ENCODE data around the gene KIAA1671.

The KIAA1671 gene

DNA sequence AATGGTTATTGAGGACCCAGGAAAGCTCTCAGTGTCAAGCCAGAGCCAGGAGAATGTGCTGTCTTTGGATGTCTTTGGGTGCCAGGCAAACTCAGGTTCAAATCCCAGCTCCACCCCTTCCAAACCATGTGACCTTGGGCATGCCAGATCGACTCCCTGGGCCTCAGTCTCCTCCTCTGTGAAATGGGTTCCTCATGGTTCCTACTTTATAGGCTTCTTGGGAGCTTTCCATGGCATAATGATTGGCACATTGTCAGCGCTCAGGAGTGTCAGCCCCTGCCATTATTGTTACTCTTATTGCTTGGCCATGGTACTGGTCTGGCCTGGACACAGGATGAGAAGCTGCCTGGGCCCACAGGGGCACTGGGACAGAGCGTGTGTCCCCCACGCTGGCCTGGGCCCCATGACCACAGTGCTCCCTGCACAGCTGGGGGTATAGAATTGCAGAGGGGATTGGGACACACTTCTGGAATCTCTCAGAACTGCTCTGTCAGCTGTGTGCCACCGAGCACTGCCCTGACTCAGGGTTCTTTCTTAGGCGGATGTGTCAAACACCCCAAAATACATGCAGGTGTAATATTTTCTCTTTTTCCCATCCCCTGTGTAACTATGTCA is 209.5 kb downstream of the KIAA1671 start:
- peaks cover 0 to 4% of the 10 kb centered on the region in 2 donors for H3K4me1 ChIP-seq (ENCODE audit: control insufficient read depth in 1 of 2, insufficient read depth in 2 of 2, low read length in 2 of 2)
- no peaks in the 10 kb centered on the region for H3K9me3 ChIP-seq (ENCODE audit: control insufficient read depth in 1 of 2, low read length in 2 of 2)
- no peak overlapping the region for H3K4me3 ChIP-seq (ENCODE audit: low read depth in 1 of 2, low read length in 2 of 2)
- no peaks in the 10 kb centered on the region for H3K27me3 ChIP-seq (ENCODE audit: low read depth, low read length)
- H3K36me3 ChIP-seq (ENCODE audit: control insufficient read depth in 1 of 2, insufficient read depth in 2 of 2, low read length in 2 of 2), result no peaks in the 10 kb centered on the region
- no peak overlapping the region for H3K27ac ChIP-seq (ENCODE audit: low read length)

DNA sequence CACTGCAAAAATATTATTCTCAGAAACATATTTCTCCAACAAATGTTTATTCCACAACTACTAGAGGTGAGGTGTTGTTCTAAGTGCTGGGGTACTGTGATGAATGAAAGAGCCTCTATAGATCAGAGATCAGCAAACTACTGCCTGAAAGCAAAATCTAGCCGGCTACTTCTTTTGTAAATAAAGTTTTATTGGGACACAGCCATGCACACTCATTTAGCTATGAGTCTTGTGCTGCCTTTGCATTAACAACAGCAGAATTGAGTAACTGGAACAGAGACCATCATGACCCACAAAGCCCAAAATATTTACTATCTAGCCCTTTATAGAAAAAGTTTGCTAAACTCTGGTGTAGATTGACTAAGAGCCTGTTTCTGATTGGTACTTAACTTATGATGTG is 210.0 kb downstream of the KIAA1671 start:
- no peaks in the 10 kb centered on the region for H3K9me3 ChIP-seq (ENCODE audit: control insufficient read depth in 1 of 2, low read length in 2 of 2)
- H3K36me3 ChIP-seq (ENCODE audit: control insufficient read depth in 1 of 2, insufficient read depth in 2 of 2, low read length in 2 of 2), result no peaks in the 10 kb centered on the region
- H3K4me1 ChIP-seq (ENCODE audit: control insufficient read depth in 1 of 2, insufficient read depth in 2 of 2, low read length in 2 of 2), result peaks cover 0 to 4% of the 10 kb centered on the region in 2 donors
- no peak overlapping the region for H3K27ac ChIP-seq (ENCODE audit: low read length)
- H3K4me3 ChIP-seq (ENCODE audit: low read depth in 1 of 2, low read length in 2 of 2), result no peak overlapping the region
- no peaks in the 10 kb centered on the region for H3K27me3 ChIP-seq (ENCODE audit: low read depth, low read length)

- Histone ChIP-seq H3K9me3 (ENCODE audit: control insufficient read depth in 1 of 2, low read length in 2 of 2) (no peaks in the 10 kb centered on the region), H3K36me3 (ENCODE audit: control insufficient read depth in 1 of 2, insufficient read depth in 2 of 2, low read length in 2 of 2) (peaks cover 0 to 4% of the 10 kb centered on the region in 2 donors), H3K4me3 (ENCODE audit: low read depth in 1 of 2, low read length in 2 of 2) (no peak overlapping the region), H3K27ac (ENCODE audit: low read length) (no peak overlapping the region), H3K27me3 (ENCODE audit: low read depth, low read length) (no peaks in the 10 kb centered on the region), H3K4me1 (ENCODE audit: control insufficient read depth in 1 of 2, insufficient read depth in 2 of 2, low read length in 2 of 2) (peaks cover 0 to 4% of the 10 kb centered on the region in 2 donors)
These were observed 213.3 kb downstream of the KIAA1671 start for GRCh38 chr22:25165785-25166184.

GRCh38 chr22:25166266-25167040 is 213.9 kb downstream of the KIAA1671 start:
- Histone ChIP-seq H3K27me3 (ENCODE audit: low read depth, low read length) (no peaks in the 10 kb centered on the region), H3K4me1 (ENCODE audit: control insufficient read depth in 1 of 2, insufficient read depth in 2 of 2, low read length in 2 of 2) (peaks cover 0 to 4% of the 10 kb centered on the region in 2 donors), H3K9me3 (ENCODE audit: control insufficient read depth in 1 of 2, low read length in 2 of 2) (no peaks in the 10 kb centered on the region), H3K4me3 (ENCODE audit: low read depth in 1 of 2, low read length in 2 of 2) (no peak overlapping the region), H3K36me3 (ENCODE audit: control insufficient read depth in 1 of 2, insufficient read depth in 2 of 2, low read length in 2 of 2) (peaks cover 0 to 5% of the 10 kb centered on the region in 2 donors), H3K27ac (ENCODE audit: low read length) (no peak overlapping the region)

GRCh38 chr22:25167082-25167481 is 214.6 kb downstream of the KIAA1671 start:
- H3K36me3 ChIP-seq (ENCODE audit: control insufficient read depth in 1 of 2, insufficient read depth in 2 of 2, low read length in 2 of 2), result peaks cover 0 to 5% of the 10 kb centered on the region in 2 donors
- no peak overlapping the region for H3K4me3 ChIP-seq (ENCODE audit: low read depth in 1 of 2, low read length in 2 of 2)
- H3K4me1 ChIP-seq (ENCODE audit: control insufficient read depth in 1 of 2, insufficient read depth in 2 of 2, low read length in 2 of 2), result peaks cover 0 to 4% of the 10 kb centered on the region in 2 donors
- no peak overlapping the region for H3K27ac ChIP-seq (ENCODE audit: low read length)
- no peaks in the 10 kb centered on the region for H3K27me3 ChIP-seq (ENCODE audit: low read depth, low read length)
- H3K9me3 ChIP-seq (ENCODE audit: control insufficient read depth in 1 of 2, low read length in 2 of 2), result no peaks in the 10 kb centered on the region

GRCh38 chr22:25167834-25168601 is 215.5 kb downstream of the KIAA1671 start:
- no peak overlapping the region for H3K4me3 ChIP-seq (ENCODE audit: low read depth in 1 of 2, low read length in 2 of 2)
- no peak overlapping the region for H3K27ac ChIP-seq (ENCODE audit: low read length)
- peaks cover 0 to 4% of the 10 kb centered on the region in 2 donors for H3K4me1 ChIP-seq (ENCODE audit: control insufficient read depth in 1 of 2, insufficient read depth in 2 of 2, low read length in 2 of 2)
- no peaks in the 10 kb centered on the region for H3K27me3 ChIP-seq (ENCODE audit: low read depth, low read length)
- H3K36me3 ChIP-seq (ENCODE audit: control insufficient read depth in 1 of 2, insufficient read depth in 2 of 2, low read length in 2 of 2), result peaks cover 0 to 5% of the 10 kb centered on the region in 2 donors
- H3K9me3 ChIP-seq (ENCODE audit: control insufficient read depth in 1 of 2, low read length in 2 of 2), result no peaks in the 10 kb centered on the region

- no peak overlapping the region for H3K4me3 ChIP-seq (ENCODE audit: low read depth in 1 of 2, low read length in 2 of 2)
- H3K36me3 ChIP-seq (ENCODE audit: control insufficient read depth in 1 of 2, insufficient read depth in 2 of 2, low read length in 2 of 2), result peaks cover 2 to 14% of the 10 kb centered on the region in 2 donors
- H3K9me3 ChIP-seq (ENCODE audit: control insufficient read depth in 1 of 2, low read length in 2 of 2), result no peaks in the 10 kb centered on the region
- peaks cover 0 to 4% of the 10 kb centered on the region in 2 donors for H3K4me1 ChIP-seq (ENCODE audit: control insufficient read depth in 1 of 2, insufficient read depth in 2 of 2, low read length in 2 of 2)
- H3K27ac ChIP-seq (ENCODE audit: low read length), result no peak overlapping the region
- H3K27me3 ChIP-seq (ENCODE audit: low read depth, low read length), result no peaks in the 10 kb centered on the region
These were observed 216.9 kb downstream of the KIAA1671 start for GRCh38 chr22:25169278-25170031.

GRCh38 chr22:25170426-25170980 is 218.0 kb downstream of the KIAA1671 start:
- peaks cover 4 to 23% of the 10 kb centered on the region in 2 donors for H3K36me3 ChIP-seq (ENCODE audit: control insufficient read depth in 1 of 2, insufficient read depth in 2 of 2, low read length in 2 of 2)
- no peak overlapping the region for H3K27ac ChIP-seq (ENCODE audit: low read length)
- H3K9me3 ChIP-seq (ENCODE audit: control insufficient read depth in 1 of 2, low read length in 2 of 2), result no peaks in the 10 kb centered on the region
- H3K27me3 ChIP-seq (ENCODE audit: low read depth, low read length), result no peaks in the 10 kb centered on the region
- H3K4me1 ChIP-seq (ENCODE audit: control insufficient read depth in 1 of 2, insufficient read depth in 2 of 2, low read length in 2 of 2), result no peaks in the 10 kb centered on the region
- H3K4me3 ChIP-seq (ENCODE audit: low read depth in 1 of 2, low read length in 2 of 2), result no peak overlapping the region

- H3K27ac ChIP-seq (ENCODE audit: low read length), result no peak overlapping the region
- H3K4me1 ChIP-seq (ENCODE audit: control insufficient read depth in 1 of 2, insufficient read depth in 2 of 2, low read length in 2 of 2), result no peaks in the 10 kb centered on the region
- no peaks in the 10 kb centered on the region for H3K27me3 ChIP-seq (ENCODE audit: low read depth, low read length)
- H3K36me3 ChIP-seq (ENCODE audit: control insufficient read depth in 1 of 2, insufficient read depth in 2 of 2, low read length in 2 of 2), result peaks cover 14 to 32% of the 10 kb centered on the region in 2 donors
- no peaks in the 10 kb centered on the region for H3K9me3 ChIP-seq (ENCODE audit: control insufficient read depth in 1 of 2, low read length in 2 of 2)
- no peak overlapping the region for H3K4me3 ChIP-seq (ENCODE audit: low read depth in 1 of 2, low read length in 2 of 2)
These were observed 219.6 kb downstream of the KIAA1671 start for GRCh38 chr22:25172153-25172552.

- no peaks in the 10 kb centered on the region for H3K4me1 ChIP-seq (ENCODE audit: control insufficient read depth in 1 of 2, insufficient read depth in 2 of 2, low read length in 2 of 2)
- H3K9me3 ChIP-seq (ENCODE audit: control insufficient read depth in 1 of 2, low read length in 2 of 2), result peaks cover under 1 to 2% of the 10 kb centered on the region in 2 donors
- no peak overlapping the region for H3K27ac ChIP-seq (ENCODE audit: low read length)
- no peak overlapping the region for H3K4me3 ChIP-seq (ENCODE audit: low read depth in 1 of 2, low read length in 2 of 2)
- no peaks in the 10 kb centered on the region for H3K27me3 ChIP-seq (ENCODE audit: low read depth, low read length)
- H3K36me3 ChIP-seq (ENCODE audit: control insufficient read depth in 1 of 2, insufficient read depth in 2 of 2, low read length in 2 of 2), result peaks cover 14 to 49% of the 10 kb centered on the region in 2 donors
These were observed 221.8 kb downstream of the KIAA1671 start for GRCh38 chr22:25174156-25174887.
